Uterus (tissue), 4 donors: ENCODE data around the gene WWOX. TPM values are rescaled to one million over a fixed set of nuclear protein-coding genes. Genes with fewer than 3 reads are reported as not detected.

ENCODE experiments used
- DNase-seq, 2 donors: peaks; one replicate each; pipeline ENCODE4 v3.0.0-alpha.2; 2019 to 2020
- H3K27ac ChIP-seq, 2 donors: fragments of 200-600 bp; sonication (generic); 1 replicate in 1 of 2; 2 replicates in 1 of 2; pipeline ENCODE4 v1.5.1; 2016 to 2018
- H3K27me3 ChIP-seq, 2 donors: fragments of 200-600 bp; sonication (generic); one replicate each; pipeline ENCODE4 v1.5.1; 2018 to 2019; ENCODE audit warnings: control low read depth in 1 of 2
- H3K36me3 ChIP-seq, 2 donors: fragments of 200-600 bp; sonication (generic); one replicate each; pipeline ENCODE4 v1.5.1; 2019; ENCODE audit warnings: control low read depth in 1 of 2
- H3K4me1 ChIP-seq, 2 donors: fragments of 200-600 bp; sonication (generic); one replicate each; pipeline ENCODE4 v1.5.1; 2018 to 2019; ENCODE audit warnings: control low read depth in 1 of 2
- H3K4me3 ChIP-seq, 2 donors: fragments of 200-600 bp; sonication (generic); 1 replicate in 1 of 2; 2 replicates in 1 of 2; pipeline ENCODE4 v1.5.1; 2018 to 2019; ENCODE audit warnings: mild to moderate bottlenecking in 1 of 2
- H3K9me3 ChIP-seq, 2 donors: fragments of 200-600 bp; sonication (generic); one replicate each; pipeline ENCODE4 v1.5.1; 2019; ENCODE audit warnings: control low read depth in 1 of 2
- POLR2A ChIP-seq, 2 donors: fragments of 450-650 bp; IDR thresholded peaks; one replicate each; pipeline ENCODE4 v1.6.1; 2016; ENCODE audit warnings: antibody characterized with exemption in 2 of 2, mild to moderate bottlenecking in 1 of 2, moderate library complexity in 1 of 2
- intact Hi-C: fragments of 100-400 bp; cut with DNase I; formaldehyde crosslinking; loops from one replicate; pipeline ENCODE4 v1.15.1; 2023; ENCODE audit warnings: low total_unique reads
- total RNA-seq, 4 donors: library from RNA; depleted of rRNA in 3 of 4; stranded (reverse); fragments of >200 nt in 3 of 4; gene quantifications; one replicate each; pipeline versions ENCODE4 v1.1.0 to v1.2.4, GENCODE V29; 2014 to 2023
- TF ChIP-seq, protein P1 (sequence below), 4 experiments: fragments of 200-600 bp in 2 of 4; fragments of 450-650 bp in 2 of 4; sonication (generic) in 2 of 4; IDR thresholded peaks; one replicate each; pipeline ENCODE4 v1.5.1; 2016 to 2019; ENCODE audit warnings: antibody characterized with exemption in 4 of 4, mild to moderate bottlenecking in 2 of 4, moderate library complexity in 1 of 4
- donor health status: DM: yes; HTN: yes; CAD: no.

Gene WWOX
- total RNA-seq, 4 donors from 2014 or later = 34.1 to 99.9 (median 55.8) TPM

DNA sequence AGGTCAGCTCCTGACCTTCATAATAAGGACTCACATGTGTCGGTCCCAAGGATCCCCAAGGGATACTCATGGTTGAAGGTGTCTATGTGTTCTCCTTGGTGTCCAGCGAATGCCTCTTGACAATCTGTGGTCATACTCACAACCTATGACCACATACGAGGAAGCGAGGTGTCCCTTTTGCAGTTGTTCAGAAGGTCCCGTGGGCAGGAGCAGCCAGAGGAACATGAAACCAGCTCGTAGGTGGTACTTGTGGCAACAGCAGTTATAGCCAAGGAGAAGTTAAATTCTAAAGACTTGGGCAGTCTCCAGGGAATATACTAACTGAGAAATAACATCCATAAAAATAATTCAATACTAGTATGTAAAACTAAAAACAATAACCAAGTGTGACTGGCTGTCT is 685.3 kb downstream of the WWOX start:
- TF ChIP-seq POLR2A (IDR thresholded peaks at IDR 0.05) = no peak
- TF ChIP-seq, protein P1, sequence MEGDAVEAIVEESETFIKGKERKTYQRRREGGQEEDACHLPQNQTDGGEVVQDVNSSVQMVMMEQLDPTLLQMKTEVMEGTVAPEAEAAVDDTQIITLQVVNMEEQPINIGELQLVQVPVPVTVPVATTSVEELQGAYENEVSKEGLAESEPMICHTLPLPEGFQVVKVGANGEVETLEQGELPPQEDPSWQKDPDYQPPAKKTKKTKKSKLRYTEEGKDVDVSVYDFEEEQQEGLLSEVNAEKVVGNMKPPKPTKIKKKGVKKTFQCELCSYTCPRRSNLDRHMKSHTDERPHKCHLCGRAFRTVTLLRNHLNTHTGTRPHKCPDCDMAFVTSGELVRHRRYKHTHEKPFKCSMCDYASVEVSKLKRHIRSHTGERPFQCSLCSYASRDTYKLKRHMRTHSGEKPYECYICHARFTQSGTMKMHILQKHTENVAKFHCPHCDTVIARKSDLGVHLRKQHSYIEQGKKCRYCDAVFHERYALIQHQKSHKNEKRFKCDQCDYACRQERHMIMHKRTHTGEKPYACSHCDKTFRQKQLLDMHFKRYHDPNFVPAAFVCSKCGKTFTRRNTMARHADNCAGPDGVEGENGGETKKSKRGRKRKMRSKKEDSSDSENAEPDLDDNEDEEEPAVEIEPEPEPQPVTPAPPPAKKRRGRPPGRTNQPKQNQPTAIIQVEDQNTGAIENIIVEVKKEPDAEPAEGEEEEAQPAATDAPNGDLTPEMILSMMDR (IDR thresholded peaks at IDR 0.05) = no peak

DNA sequence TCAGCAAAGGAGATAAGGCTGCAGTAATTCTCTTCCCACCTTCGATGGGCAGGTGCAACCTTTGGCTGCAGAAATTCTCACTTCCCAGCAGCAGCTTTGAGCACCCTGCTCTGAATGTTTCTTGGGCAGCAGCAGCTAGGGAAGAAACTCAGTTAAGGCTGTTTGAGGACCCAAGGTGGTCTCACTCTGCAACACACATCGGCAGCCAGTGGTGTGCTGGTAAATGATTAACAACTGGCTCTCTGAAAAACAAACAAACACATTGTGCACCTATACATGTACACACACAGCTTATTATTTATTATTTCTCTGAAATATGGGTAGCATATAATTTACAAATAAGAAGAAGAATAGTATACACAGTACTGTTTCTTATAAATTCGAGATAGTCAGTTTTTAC is 685.8 kb downstream of the WWOX start:
- DNase-seq = no peak
- intact Hi-C loops = no loop called here
- H3K4me1 ChIP-seq = no peaks in the 10 kb centered on the region
- H3K4me3 ChIP-seq = no peak overlapping the region
- no peaks in the 10 kb centered on the region for H3K9me3 ChIP-seq
- H3K27me3 ChIP-seq = no peaks in the 10 kb centered on the region
- H3K36me3 ChIP-seq = no peaks in the 10 kb centered on the region
- TF ChIP-seq, protein P1 (IDR thresholded peaks at IDR 0.05) = no peak
- no peak for TF ChIP-seq POLR2A (IDR thresholded peaks at IDR 0.05)
- no peak overlapping the region for H3K27ac ChIP-seq

More for the DNA sequence above, 685.3 kb downstream of the WWOX start:
- intact Hi-C loops = no loop called here
- no peak overlapping the region for H3K4me3 ChIP-seq
- DNase-seq = no peak
- H3K4me1 ChIP-seq = no peaks in the 10 kb centered on the region
- no peaks in the 10 kb centered on the region for H3K27me3 ChIP-seq
- no peak overlapping the region for H3K27ac ChIP-seq
- H3K9me3 ChIP-seq = no peaks in the 10 kb centered on the region
- no peaks in the 10 kb centered on the region for H3K36me3 ChIP-seq

- Histone ChIP-seq H3K9me3 (no peaks in the 10 kb centered on the region), H3K4me3 (no peak overlapping the region), H3K27ac (no peak overlapping the region), H3K36me3 (no peaks in the 10 kb centered on the region), H3K4me1 (no peaks in the 10 kb centered on the region), H3K27me3 (no peaks in the 10 kb centered on the region)
- TF ChIP-seq, protein P1 (IDR thresholded peaks at IDR 0.05) = no peak
- TF ChIP-seq POLR2A (IDR thresholded peaks at IDR 0.05) = no peak
- intact Hi-C loops = no loop called here
- no peak for DNase-seq
Observed at GRCh38 chr16:78786635-78787034, 687.2 kb downstream of the WWOX start.

- H3K9me3 ChIP-seq = no peaks in the 10 kb centered on the region
- TF ChIP-seq, protein P1 (IDR thresholded peaks at IDR 0.05) = no peak
- no peak for TF ChIP-seq POLR2A (IDR thresholded peaks at IDR 0.05)
- no peaks in the 10 kb centered on the region for H3K4me1 ChIP-seq
- H3K27ac ChIP-seq = no peak overlapping the region
- intact Hi-C loops = no loop called here
- DNase-seq = no peak
- H3K27me3 ChIP-seq = no peaks in the 10 kb centered on the region
- H3K4me3 ChIP-seq = no peak overlapping the region
- H3K36me3 ChIP-seq = no peaks in the 10 kb centered on the region
Observed at GRCh38 chr16:78788276-78788675, 688.8 kb downstream of the WWOX start.

GRCh38 chr16:78788696-78789095 is 689.2 kb downstream of the WWOX start:
- no peak for DNase-seq
- Histone ChIP-seq H3K9me3 (no peaks in the 10 kb centered on the region), H3K27ac (no peak overlapping the region), H3K27me3 (no peaks in the 10 kb centered on the region), H3K36me3 (no peaks in the 10 kb centered on the region), H3K4me1 (no peaks in the 10 kb centered on the region), H3K4me3 (no peak overlapping the region)
- intact Hi-C loops = no loop called here
- TF ChIP-seq POLR2A (IDR thresholded peaks at IDR 0.05) = no peak
- TF ChIP-seq, protein P1 (IDR thresholded peaks at IDR 0.05) = no peak
